Measurements from ENCODE around the gene USB1.

GRCh38 chr16:57961538-57961937 is 39.7 kb upstream of the USB1 start:
- TF ChIP-seq CTCF (IDR thresholded peaks at IDR 0.05) = no peak
- no peak for TF ChIP-seq BCL3 (IDR thresholded peaks at IDR 0.05)
- TF ChIP-seq RCOR1 (IDR thresholded peaks at IDR 0.05; ENCODE audit: low read depth, low read length) = no peak
- no peak for TF ChIP-seq POLR2A (IDR thresholded peaks at IDR 0.05; ENCODE audit: low read length)
- no peak for TF ChIP-seq ZC3H11A (IDR thresholded peaks at IDR 0.05)
- no peak for TF ChIP-seq MYC (IDR thresholded peaks at IDR 0.05; ENCODE audit: borderline replicate concordance, low read length)
- no peak for TF ChIP-seq KDM5A (IDR thresholded peaks at IDR 0.05)
